HG03045 (cell line): Measurements from ENCODE around the gene UGT1A7.
"Not testable (repeated sequence)": the region's sequence is repeated elsewhere in the genome, so short reads cannot be mapped to it uniquely, and the experiment has no call there.

Experiments
- ATAC-seq: cut with Tn5 transposase; IDR thresholded peaks from one replicate; pipeline ENCODE4 v1.9.1; 2021; ENCODE audit warnings: mild to moderate bottlenecking, moderate library complexity; ENCODE audit not compliant: unreplicated experiment

UGT1A7 gene

GRCh38 chr2:233680361-233681045, 1.2 kb upstream of the UGT1A7 start:
- no peak for ATAC-seq

DNA sequence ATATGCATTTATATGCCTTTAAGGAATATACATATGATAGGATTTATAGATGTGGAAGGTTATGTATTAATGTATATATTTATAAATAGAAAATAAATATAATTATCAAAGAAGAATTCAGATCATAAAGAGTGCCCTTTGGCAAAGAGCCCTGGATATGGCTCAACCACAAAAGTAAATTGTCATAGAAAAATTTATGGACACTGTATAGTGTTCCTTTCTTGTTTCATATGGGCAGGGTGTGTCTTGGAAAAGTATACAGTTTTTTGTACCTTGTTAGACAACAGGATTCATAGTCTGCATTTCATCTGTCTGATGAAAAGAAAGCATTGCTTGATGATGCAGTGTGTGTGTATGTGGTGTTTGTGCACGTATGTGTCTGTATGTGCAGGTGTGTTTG, 2.9 kb downstream of the UGT1A7 start:
- no peak for ATAC-seq

GRCh38 chr2:233686928-233687327, 5.2 kb downstream of the UGT1A7 start:
- ATAC-seq: no peak

- ATAC-seq: no peak
These were observed 6.6 kb downstream of the UGT1A7 start for GRCh38 chr2:233688341-233688740.

- ATAC-seq: no peak
These were observed 7.3 kb downstream of the UGT1A7 start for GRCh38 chr2:233689031-233689430.

- no peak for ATAC-seq
These were observed 7.8 kb downstream of the UGT1A7 start for GRCh38 chr2:233689501-233689900.

DNA sequence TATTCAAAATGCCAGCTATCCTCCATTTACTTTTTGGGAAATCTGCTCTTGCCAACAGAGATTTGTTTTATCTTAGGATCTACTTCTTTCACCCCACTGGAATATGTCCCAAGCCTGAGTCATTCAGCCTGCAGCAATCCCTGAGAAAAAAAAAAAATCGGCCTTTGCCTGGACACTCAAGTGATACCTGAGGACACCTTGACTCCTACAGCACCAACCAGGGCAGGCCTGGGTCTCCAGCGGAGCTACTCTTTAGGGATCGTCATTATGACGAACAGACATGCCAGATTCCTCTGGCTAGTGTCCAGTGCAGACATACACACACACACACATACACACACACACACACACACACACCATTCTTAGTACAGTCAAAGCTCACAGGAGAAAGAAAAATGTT, 8.7 kb downstream of the UGT1A7 start:
- no peak for ATAC-seq

GRCh38 chr2:233691443-233692433, 10.0 kb downstream of the UGT1A7 start:
- ATAC-seq: no peak

DNA sequence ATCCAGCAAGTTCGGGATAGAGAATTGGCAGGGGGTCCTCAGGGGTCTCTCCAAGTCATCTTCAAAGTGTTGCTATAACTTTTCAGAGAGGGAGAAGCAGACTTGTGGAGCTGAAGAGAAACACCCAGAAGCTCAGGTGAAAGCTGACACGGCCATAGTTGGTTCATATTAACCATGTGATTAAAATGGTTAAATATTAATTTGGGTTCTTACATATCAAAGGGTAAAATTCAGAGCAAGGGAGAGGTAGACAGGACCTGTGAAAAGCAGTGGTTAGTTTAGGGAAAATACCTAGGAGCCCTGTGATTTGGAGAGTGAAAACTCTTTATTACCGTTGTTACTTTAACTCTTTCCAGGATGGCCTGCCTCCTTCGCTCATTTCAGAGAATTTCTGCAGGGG, 10.9 kb downstream of the UGT1A7 start, which contains the start of gene UGT1A6:
Gene UGT1A6, plus strand, starts transcription at position 243 of the 400 bp plus-strand sequence. Its CDS starts 115 bp downstream, at position 358.
- no peak for ATAC-seq

DNA sequence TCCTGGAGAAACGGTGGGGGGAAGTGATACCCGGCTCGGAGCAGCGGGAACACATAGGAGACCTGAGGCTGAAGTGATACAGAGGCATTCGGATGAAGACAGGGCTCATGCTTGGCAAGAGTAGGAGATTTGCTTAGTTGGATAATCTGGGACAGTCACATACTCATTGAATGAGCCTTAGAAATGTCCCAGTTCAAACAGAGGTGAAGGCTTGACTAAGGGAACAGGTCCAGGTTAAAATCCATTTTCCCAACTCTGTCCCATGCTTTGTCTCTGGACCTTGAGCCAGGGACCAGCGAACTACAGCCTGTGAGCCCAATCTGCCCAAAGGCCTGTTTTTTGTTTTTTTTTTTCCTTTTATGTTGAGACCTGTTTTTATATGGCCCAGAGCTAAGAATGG, 12.3 kb downstream of the UGT1A7 start:
- ATAC-seq: no peak

- ATAC-seq: no peak
These were observed 17.0 kb downstream of the UGT1A7 start for GRCh38 chr2:233698740-233699139.

- no peak for ATAC-seq
These were observed 17.8 kb downstream of the UGT1A7 start for GRCh38 chr2:233699424-233700027.

- no peak for ATAC-seq
These were observed 18.4 kb downstream of the UGT1A7 start for GRCh38 chr2:233700028-233700635.

GRCh38 chr2:233700842-233701241, 19.1 kb downstream of the UGT1A7 start:
- ATAC-seq: not testable (repeated sequence)

DNA sequence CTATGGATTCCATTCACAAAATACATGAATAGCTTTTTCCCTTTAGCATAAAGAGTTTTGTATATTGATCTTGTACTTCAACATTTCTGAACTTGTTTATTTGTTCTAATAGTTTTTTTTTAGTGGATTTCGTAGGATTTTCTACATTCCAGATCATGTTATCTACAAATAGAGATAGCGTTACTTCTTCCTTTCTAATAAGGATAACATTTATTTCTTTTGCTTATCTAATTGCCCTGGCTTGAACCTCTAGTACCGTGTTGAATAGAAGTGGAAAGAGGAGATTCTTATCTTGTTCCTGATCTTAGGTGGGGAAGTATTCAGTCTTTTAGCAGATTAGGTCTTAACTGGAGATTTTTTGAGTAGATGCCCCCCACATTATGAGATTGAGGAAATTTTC, 20.5 kb downstream of the UGT1A7 start:
- ATAC-seq: no peak

DNA sequence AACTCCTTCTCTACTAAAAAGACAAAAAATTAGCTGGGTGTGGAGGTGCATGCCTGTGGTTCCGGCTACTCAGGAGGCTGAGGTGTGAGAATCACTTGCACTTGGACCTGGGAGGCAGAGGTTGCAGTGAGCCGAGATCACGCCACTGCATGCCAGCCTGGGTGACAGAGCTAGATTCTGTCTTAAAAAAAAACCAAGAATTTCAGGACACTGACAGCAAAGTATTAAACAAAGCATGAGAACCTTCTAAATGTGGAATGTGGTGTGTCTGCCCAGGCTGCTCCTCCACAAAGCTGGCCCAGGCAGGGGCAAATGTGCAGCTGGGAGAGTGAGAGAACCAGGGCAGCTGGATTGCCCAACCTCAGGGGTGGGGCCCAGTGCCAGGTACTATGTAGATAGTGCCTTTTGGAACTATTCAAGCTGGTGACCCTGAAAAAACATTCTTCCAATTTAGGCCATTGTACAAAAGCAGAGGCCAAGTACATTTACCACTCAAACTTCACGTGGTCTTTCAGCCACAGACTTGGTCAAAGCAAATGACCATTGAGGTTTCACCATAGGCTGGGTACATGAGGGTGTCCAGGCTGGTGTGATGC, 24.3 kb downstream of the UGT1A7 start:
- ATAC-seq: no peak

DNA sequence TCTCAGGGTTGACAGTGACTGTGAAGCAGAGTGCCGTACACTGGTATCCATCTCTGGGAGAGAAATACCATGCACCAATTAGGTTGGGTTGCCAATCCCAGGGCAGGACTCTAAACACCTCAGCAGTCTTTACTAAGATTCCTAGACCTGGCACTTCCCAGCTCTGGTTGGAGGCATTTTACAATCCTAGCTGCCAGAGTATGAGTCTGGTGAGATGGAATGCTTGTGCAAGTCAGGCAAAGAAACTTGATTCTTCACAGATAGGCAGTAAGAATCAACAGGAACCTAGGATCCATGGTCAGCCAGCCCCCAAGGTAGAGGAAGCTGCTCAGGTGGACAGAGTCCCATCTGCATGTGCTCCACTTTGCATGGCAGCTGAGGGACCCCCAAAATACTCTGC, 25.0 kb downstream of the UGT1A7 start:
- no peak for ATAC-seq

- ATAC-seq: no peak
These were observed 26.4 kb downstream of the UGT1A7 start for GRCh38 chr2:233707940-233708644.

- ATAC-seq: no peak
These were observed 27.2 kb downstream of the UGT1A7 start for GRCh38 chr2:233708942-233709341.
